Liver (tissue), 9 donors: ENCODE measurements around the gene ATXN1. TPM values are rescaled to one million over a fixed set of nuclear protein-coding genes. Genes with fewer than 3 reads are reported as not detected.
"Not testable (repeated sequence)": the region's sequence is repeated elsewhere in the genome, so short reads cannot be mapped to it uniquely, and the experiment has no call there.

Experiments
- DNase-seq: peaks from one replicate; pipeline ENCODE4 v3.0.0-alpha.2; 2017; ENCODE audit warnings: low spot score
- H3K27ac ChIP-seq, 2 donors: one replicate each; pipeline ENCODE4 v1.7.0; 2013; ENCODE audit warnings: inconsistent platforms in 2 of 2, low read length in 2 of 2, control low read depth in 1 of 2, low read depth in 1 of 2, mild to moderate bottlenecking in 1 of 2
- H3K27me3 ChIP-seq, 4 donors: one replicate each; pipeline versions ENCODE4 v1.6.1 to v1.7.0; 2013; ENCODE audit warnings: low read length in 3 of 4, inconsistent platforms in 1 of 4, mild to moderate bottlenecking in 1 of 4, moderate library complexity in 1 of 4; ENCODE audit not compliant: control insufficient read depth in 4 of 4, insufficient read depth in 4 of 4
- H3K36me3 ChIP-seq, 4 donors: one replicate each; pipeline versions ENCODE4 v1.6.1 to v1.7.0; 2013; ENCODE audit warnings: low read length in 3 of 4, mild to moderate bottlenecking in 3 of 4, low read depth in 1 of 4, moderate library complexity in 1 of 4; ENCODE audit not compliant: control insufficient read depth in 4 of 4, insufficient read depth in 3 of 4
- H3K4me1 ChIP-seq, 4 donors: one replicate each; pipeline versions ENCODE4 v1.6.1 to v1.7.0; 2013; ENCODE audit warnings: low read length in 3 of 4, mild to moderate bottlenecking in 3 of 4, moderate library complexity in 1 of 4; ENCODE audit not compliant: control insufficient read depth in 4 of 4, insufficient read depth in 4 of 4
- H3K4me3 ChIP-seq, 3 donors: one replicate each; pipeline versions ENCODE4 v1.6.1 to v1.7.0; 2013; ENCODE audit warnings: low read length in 3 of 3, control low read depth in 1 of 3, low read depth in 1 of 3, mild to moderate bottlenecking in 1 of 3
- H3K9ac ChIP-seq, 2 donors: one replicate each; pipeline ENCODE4 v1.7.0; 2013; ENCODE audit warnings: low read length in 2 of 2, mild to moderate bottlenecking in 2 of 2, moderate library complexity in 2 of 2, control low read depth in 1 of 2, low read depth in 1 of 2
- H3K9me3 ChIP-seq, 4 donors: one replicate each; pipeline versions ENCODE4 v1.6.1 to v1.7.0; 2013; ENCODE audit warnings: low read length in 3 of 4; ENCODE audit not compliant: control insufficient read depth in 4 of 4
- FOXA2 ChIP-seq: IDR thresholded peaks from 2 replicates; pipeline ENCODE4 v1.6.1; 2016; ENCODE audit warnings: antibody characterized with exemption
- HNF4A ChIP-seq, 2 donors: conservative IDR thresholded peaks; 2 replicates each; pipeline ENCODE4 v1.6.1; 2016; ENCODE audit warnings: antibody characterized with exemption in 2 of 2, mild to moderate bottlenecking in 2 of 2
- HNF4G ChIP-seq: IDR thresholded peaks from 2 replicates; pipeline ENCODE4 v1.6.1; 2016; ENCODE audit warnings: antibody characterized with exemption
- JUND ChIP-seq, 2 donors: IDR thresholded peaks; 2 replicates each; pipeline ENCODE4 v1.6.1; 2016; ENCODE audit warnings: antibody characterized with exemption in 2 of 2
- RAD21 ChIP-seq, 2 donors: IDR thresholded peaks; 2 replicates each; pipeline ENCODE4 v1.6.1; 2016; ENCODE audit warnings: antibody characterized with exemption in 2 of 2, mild to moderate bottlenecking in 2 of 2
- RXRA ChIP-seq, 2 donors: IDR thresholded peaks; 2 replicates each; pipeline ENCODE4 v1.6.1; 2017 to 2018; ENCODE audit warnings: antibody characterized with exemption in 2 of 2, mild to moderate bottlenecking in 1 of 2
- SP1 ChIP-seq: IDR thresholded peaks from 2 replicates; pipeline ENCODE4 v1.6.1; 2018; ENCODE audit warnings: antibody characterized with exemption, mild to moderate bottlenecking
- YY1 ChIP-seq: IDR thresholded peaks from 2 replicates; pipeline ENCODE4 v1.6.1; 2016; ENCODE audit warnings: antibody characterized with exemption, mild to moderate bottlenecking
- WGBS: extraction: QIAGEN DNeasy Blood & Tissue Kit; methylation state at CpG from one replicate; pipeline ENCODE4 v1.1.7; 2013; 5-methylcytosine and 5-hydroxymethylcytosine counted together
- polyA plus RNA-seq, 2 donors: library from polyadenylated mRNA; stranded (reverse) in 1 of 2; unstranded in 1 of 2; fragments of 200-250 nt in 1 of 2; fragments of >200 nt in 1 of 2; fragmentation: Nextera tagmentation in 1 of 2; extraction: Ambion mirVana in 1 of 2; gene quantifications; one replicate each; pipeline versions ENCODE4 v1.2.1 to v1.2.3, GENCODE V29; 2013 to 2015
- total RNA-seq, 2 donors: library from RNA; depleted of rRNA; stranded (reverse); fragments of >200 nt; gene quantifications; one replicate each; pipeline ENCODE4 v1.2.3, GENCODE V29; 2014
- TF ChIP-seq, protein P1 (sequence below): IDR thresholded peaks from 2 replicates; pipeline ENCODE4 v1.6.1; 2016; ENCODE audit warnings: antibody characterized with exemption
- TF ChIP-seq, protein P2 (sequence below): IDR thresholded peaks from 2 replicates; pipeline ENCODE4 v1.6.1; 2016; ENCODE audit warnings: antibody characterized with exemption, mild to moderate bottlenecking
- TF ChIP-seq, protein P3 (sequence below): fragments of 150-350 bp; IDR thresholded peaks from 2 replicates; pipeline ENCODE4 v1.5.1; 2017; ENCODE audit warnings: improper control_type of control experiment, low read depth, low read length; ENCODE audit not compliant: missing input control
- donor health status: healthy.
- donor health status: healthy.
- donor health status: healthy.
- donor health status: healthy.
- donor health status: healthy.

Gene ATXN1
- total and polyA plus RNA-seq, 4 donors, result 4.3 to 29.7 (median 8.2) TPM

DNA sequence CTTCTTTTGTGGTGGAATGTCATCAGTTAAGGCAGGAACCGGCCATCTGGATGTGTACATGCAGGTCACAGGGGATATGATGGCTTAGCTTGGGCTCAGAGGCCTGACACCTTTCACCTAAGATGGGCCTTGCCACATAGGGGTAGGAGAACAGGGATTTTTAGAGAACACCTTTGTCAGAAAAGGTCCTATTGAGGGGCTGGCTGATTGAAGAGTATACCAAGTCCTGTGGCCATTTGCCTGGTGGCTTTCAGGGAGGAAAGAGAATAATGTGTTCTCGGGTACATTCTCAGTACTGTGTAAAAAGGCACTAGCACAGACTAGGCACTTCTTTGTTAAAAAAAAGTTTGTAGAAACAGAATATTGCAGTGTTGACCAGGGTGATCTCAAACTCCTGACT, 496.5 kb downstream of the ATXN1 start:
- no peaks in the 10 kb centered on the region for H3K9me3 ChIP-seq
- DNase-seq, result no peak
- TF ChIP-seq RAD21 (IDR thresholded peaks at IDR 0.05) (no peak), HNF4A (conservative IDR thresholded peaks at IDR 0.05) (no peak), RXRA (IDR thresholded peaks at IDR 0.05) (no peak), JUND (IDR thresholded peaks at IDR 0.05) (no peak), SP1 (no peak), FOXA2 (no peak), HNF4G (no peak), YY1 (no peak)
- TF ChIP-seq, protein P1, sequence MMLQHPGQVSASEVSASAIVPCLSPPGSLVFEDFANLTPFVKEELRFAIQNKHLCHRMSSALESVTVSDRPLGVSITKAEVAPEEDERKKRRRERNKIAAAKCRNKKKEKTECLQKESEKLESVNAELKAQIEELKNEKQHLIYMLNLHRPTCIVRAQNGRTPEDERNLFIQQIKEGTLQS, result no peak
- TF ChIP-seq, protein P2, sequence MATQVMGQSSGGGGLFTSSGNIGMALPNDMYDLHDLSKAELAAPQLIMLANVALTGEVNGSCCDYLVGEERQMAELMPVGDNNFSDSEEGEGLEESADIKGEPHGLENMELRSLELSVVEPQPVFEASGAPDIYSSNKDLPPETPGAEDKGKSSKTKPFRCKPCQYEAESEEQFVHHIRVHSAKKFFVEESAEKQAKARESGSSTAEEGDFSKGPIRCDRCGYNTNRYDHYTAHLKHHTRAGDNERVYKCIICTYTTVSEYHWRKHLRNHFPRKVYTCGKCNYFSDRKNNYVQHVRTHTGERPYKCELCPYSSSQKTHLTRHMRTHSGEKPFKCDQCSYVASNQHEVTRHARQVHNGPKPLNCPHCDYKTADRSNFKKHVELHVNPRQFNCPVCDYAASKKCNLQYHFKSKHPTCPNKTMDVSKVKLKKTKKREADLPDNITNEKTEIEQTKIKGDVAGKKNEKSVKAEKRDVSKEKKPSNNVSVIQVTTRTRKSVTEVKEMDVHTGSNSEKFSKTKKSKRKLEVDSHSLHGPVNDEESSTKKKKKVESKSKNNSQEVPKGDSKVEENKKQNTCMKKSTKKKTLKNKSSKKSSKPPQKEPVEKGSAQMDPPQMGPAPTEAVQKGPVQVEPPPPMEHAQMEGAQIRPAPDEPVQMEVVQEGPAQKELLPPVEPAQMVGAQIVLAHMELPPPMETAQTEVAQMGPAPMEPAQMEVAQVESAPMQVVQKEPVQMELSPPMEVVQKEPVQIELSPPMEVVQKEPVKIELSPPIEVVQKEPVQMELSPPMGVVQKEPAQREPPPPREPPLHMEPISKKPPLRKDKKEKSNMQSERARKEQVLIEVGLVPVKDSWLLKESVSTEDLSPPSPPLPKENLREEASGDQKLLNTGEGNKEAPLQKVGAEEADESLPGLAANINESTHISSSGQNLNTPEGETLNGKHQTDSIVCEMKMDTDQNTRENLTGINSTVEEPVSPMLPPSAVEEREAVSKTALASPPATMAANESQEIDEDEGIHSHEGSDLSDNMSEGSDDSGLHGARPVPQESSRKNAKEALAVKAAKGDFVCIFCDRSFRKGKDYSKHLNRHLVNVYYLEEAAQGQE, result no peak
- TF ChIP-seq, protein P3, sequence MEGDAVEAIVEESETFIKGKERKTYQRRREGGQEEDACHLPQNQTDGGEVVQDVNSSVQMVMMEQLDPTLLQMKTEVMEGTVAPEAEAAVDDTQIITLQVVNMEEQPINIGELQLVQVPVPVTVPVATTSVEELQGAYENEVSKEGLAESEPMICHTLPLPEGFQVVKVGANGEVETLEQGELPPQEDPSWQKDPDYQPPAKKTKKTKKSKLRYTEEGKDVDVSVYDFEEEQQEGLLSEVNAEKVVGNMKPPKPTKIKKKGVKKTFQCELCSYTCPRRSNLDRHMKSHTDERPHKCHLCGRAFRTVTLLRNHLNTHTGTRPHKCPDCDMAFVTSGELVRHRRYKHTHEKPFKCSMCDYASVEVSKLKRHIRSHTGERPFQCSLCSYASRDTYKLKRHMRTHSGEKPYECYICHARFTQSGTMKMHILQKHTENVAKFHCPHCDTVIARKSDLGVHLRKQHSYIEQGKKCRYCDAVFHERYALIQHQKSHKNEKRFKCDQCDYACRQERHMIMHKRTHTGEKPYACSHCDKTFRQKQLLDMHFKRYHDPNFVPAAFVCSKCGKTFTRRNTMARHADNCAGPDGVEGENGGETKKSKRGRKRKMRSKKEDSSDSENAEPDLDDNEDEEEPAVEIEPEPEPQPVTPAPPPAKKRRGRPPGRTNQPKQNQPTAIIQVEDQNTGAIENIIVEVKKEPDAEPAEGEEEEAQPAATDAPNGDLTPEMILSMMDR, result no peak
- no peaks in the 10 kb centered on the region for H3K4me1 ChIP-seq
- WGBS, result 99% methylated on average over 2 of the region's 2 CpGs
- H3K27ac ChIP-seq, result no peak overlapping the region
- H3K9ac ChIP-seq, result no peak overlapping the region
- no peak overlapping the region for H3K4me3 ChIP-seq
- H3K36me3 ChIP-seq, result no peaks in the 10 kb centered on the region
- no peaks in the 10 kb centered on the region for H3K27me3 ChIP-seq

DNA sequence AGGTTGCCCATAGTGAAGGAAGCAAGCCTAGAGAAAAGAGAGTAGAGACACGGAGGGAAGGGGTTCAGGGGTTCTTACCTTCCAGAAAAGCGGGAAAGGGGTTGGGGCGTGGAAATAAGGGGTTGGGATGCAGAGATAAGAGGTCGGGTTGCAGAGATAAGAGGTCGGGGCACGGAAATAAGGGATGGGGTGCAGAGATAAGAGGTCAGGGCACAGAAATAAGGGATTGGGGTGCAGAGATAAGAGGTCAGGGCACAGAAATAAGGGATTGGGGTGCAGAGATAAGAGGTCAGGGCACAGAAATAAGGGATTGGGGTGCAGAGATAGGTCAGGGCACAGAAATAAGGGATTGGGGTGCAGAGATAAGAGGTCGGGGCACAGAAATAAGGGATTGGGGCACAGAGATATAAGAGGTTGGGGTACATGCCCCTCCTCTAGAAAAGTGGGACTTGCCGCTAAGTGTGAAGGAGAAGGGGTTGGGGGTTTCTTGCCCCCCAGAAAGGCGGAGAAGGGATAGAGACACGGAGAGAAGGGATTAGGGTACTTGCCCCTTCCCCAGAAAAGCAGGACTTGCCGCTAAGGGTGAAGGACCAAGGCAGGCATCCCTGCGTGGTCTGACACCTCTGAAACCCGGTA, 497.7 kb downstream of the ATXN1 start:
- 81% methylated on average over 13 of the region's 13 CpGs for WGBS
- H3K27ac ChIP-seq, H3K9me3 ChIP-seq, DNase-seq, H3K27me3 ChIP-seq, H3K4me1 ChIP-seq, H3K36me3 ChIP-seq, H3K9ac ChIP-seq, H3K4me3 ChIP-seq: not testable (repeated sequence)

DNA sequence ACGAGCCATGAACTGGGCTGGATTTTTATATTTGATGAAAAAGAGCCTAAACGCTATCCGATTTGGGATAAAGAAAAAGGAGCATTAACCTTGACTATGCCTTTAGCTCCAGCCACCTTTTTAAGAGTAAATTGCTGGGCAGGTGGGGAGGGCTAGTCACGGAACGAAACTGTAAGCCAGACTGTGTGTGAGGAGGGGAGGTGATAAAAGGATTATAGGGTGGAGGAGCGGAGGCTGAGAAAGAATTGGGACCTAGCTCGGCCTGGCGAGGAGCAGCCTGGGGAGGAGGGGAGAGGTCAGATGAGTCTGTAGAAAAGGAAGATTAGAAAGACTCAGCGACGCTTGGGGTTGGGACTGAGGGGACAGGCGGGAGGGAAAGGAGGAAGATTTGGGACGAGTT, 498.5 kb downstream of the ATXN1 start:
- H3K27ac ChIP-seq, H3K9ac ChIP-seq, DNase-seq, H3K4me1 ChIP-seq, H3K4me3 ChIP-seq, H3K36me3 ChIP-seq, H3K9me3 ChIP-seq, H3K27me3 ChIP-seq: not testable (repeated sequence)
- WGBS, result 86% methylated on average over 12 of the region's 12 CpGs

DNA sequence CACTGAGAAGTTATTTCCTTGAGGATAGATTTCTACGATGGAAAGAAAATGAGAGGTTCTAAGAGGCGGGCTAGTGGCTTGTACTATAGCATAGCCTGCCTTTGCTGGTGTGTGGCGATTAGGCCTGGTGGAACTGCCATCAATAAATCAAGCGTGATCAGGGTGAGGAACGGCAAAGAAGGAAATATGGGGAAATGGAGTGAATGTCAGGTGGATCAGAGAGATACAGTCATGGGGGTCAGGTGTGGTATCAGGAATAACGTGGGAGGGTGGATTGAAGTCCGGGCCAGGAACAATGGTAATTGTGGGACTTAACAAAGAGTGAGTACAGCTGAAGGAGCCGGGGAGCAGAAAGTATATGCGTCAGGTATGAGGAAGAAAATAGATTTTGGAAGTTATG, 500.7 kb downstream of the ATXN1 start:
- 93% methylated on average over 7 of the region's 9 CpGs for whole genome bisulfite sequencing
- not testable (repeated sequence) for H3K27ac ChIP-seq, H3K4me3 ChIP-seq, H3K4me1 ChIP-seq, DNase-seq, H3K27me3 ChIP-seq, H3K36me3 ChIP-seq, H3K9ac ChIP-seq, H3K9me3 ChIP-seq

DNA sequence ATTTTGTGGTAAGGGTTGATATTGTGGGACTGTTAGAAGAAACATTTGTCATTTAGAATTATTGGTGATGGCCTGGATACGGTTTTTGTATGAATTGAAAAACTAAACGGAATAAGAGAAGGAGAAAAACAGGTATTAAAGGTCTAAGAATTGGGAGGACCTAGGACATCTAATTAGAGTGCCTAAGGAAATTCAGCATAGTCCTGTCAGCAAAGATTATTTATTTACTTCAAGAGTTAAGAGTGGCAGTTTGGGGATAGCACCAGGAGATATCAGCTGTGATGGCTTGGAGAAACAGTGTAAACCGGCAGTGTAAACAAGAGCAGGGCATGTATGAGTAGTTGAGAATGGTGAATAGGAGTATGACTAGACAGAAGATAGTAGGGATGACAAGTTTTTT, 501.7 kb downstream of the ATXN1 start:
- not testable (repeated sequence) for H3K9ac ChIP-seq, H3K9me3 ChIP-seq, H3K4me3 ChIP-seq, H3K27ac ChIP-seq, H3K27me3 ChIP-seq, DNase-seq, H3K36me3 ChIP-seq, H3K4me1 ChIP-seq
- 93% methylated on average over 2 of the region's 3 CpGs for WGBS
